Panc1 (cell line): ENCODE measurements around the gene ANKRD34C.

Source experiments
- POLR2AphosphoS5 ChIP-seq: IDR thresholded peaks from 2 replicates; pipeline ENCODE4 v1.6.1; 2012; ENCODE audit warnings: mild to moderate bottlenecking, low read depth, low read length, moderate library complexity
- TCF7L2 ChIP-seq: IDR thresholded peaks from 2 replicates; pipeline ENCODE4 v1.6.1; 2011; ENCODE audit warnings: mild to moderate bottlenecking, low read depth, low read length, inconsistent platforms
- TF ChIP-seq, protein P1 (sequence below): fragments of 450-650 bp; IDR thresholded peaks from 2 replicates; pipeline ENCODE4 v1.5.1; 2017; ENCODE audit warnings: mild to moderate bottlenecking
- TF ChIP-seq, protein P2 (sequence below), 2 experiments: IDR thresholded peaks; 2 replicates each; pipeline ENCODE4 v1.6.1; 2011 to 2012; ENCODE audit warnings: low read depth in 2 of 2, control low read depth in 1 of 2, low read length in 1 of 2, mild to moderate bottlenecking in 1 of 2, moderate library complexity in 1 of 2; ENCODE audit not compliant: insufficient read depth in 1 of 2

DNA sequence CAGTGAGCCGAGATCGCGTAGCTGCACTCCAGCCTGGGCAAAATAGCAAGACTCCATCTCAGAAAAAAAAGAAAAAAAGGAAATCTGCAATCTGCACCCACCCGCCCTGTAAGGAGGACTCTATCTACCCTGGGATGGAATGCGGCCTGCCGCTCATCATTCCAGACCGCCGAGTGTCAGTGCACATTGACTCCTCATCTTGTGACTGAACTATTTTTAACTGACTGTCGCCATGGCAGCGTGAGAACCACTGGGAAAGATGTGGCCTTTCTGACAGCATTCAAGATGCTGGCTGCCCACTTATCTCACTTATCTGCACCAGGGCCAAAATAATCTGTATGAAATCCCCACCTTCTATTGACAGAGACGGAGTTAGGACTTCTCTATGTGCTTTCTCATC is 38.8 kb upstream of the ANKRD34C start:
- TF ChIP-seq, protein P1, sequence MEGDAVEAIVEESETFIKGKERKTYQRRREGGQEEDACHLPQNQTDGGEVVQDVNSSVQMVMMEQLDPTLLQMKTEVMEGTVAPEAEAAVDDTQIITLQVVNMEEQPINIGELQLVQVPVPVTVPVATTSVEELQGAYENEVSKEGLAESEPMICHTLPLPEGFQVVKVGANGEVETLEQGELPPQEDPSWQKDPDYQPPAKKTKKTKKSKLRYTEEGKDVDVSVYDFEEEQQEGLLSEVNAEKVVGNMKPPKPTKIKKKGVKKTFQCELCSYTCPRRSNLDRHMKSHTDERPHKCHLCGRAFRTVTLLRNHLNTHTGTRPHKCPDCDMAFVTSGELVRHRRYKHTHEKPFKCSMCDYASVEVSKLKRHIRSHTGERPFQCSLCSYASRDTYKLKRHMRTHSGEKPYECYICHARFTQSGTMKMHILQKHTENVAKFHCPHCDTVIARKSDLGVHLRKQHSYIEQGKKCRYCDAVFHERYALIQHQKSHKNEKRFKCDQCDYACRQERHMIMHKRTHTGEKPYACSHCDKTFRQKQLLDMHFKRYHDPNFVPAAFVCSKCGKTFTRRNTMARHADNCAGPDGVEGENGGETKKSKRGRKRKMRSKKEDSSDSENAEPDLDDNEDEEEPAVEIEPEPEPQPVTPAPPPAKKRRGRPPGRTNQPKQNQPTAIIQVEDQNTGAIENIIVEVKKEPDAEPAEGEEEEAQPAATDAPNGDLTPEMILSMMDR: no peak
- TF ChIP-seq POLR2AphosphoS5: no peak
- TF ChIP-seq, protein P2, sequence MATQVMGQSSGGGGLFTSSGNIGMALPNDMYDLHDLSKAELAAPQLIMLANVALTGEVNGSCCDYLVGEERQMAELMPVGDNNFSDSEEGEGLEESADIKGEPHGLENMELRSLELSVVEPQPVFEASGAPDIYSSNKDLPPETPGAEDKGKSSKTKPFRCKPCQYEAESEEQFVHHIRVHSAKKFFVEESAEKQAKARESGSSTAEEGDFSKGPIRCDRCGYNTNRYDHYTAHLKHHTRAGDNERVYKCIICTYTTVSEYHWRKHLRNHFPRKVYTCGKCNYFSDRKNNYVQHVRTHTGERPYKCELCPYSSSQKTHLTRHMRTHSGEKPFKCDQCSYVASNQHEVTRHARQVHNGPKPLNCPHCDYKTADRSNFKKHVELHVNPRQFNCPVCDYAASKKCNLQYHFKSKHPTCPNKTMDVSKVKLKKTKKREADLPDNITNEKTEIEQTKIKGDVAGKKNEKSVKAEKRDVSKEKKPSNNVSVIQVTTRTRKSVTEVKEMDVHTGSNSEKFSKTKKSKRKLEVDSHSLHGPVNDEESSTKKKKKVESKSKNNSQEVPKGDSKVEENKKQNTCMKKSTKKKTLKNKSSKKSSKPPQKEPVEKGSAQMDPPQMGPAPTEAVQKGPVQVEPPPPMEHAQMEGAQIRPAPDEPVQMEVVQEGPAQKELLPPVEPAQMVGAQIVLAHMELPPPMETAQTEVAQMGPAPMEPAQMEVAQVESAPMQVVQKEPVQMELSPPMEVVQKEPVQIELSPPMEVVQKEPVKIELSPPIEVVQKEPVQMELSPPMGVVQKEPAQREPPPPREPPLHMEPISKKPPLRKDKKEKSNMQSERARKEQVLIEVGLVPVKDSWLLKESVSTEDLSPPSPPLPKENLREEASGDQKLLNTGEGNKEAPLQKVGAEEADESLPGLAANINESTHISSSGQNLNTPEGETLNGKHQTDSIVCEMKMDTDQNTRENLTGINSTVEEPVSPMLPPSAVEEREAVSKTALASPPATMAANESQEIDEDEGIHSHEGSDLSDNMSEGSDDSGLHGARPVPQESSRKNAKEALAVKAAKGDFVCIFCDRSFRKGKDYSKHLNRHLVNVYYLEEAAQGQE (IDR thresholded peaks at IDR 0.05; ENCODE audit: insufficient read depth in 1 of 2, low read depth in 2 of 2, low read length in 1 of 2): no peak
- no peak for TF ChIP-seq TCF7L2
